Hematopoietic multipotent progenitor cell (in vitro differentiated cells): ENCODE results near the gene AGTR1. TPM values are rescaled to one million over a fixed set of nuclear protein-coding genes. Genes with fewer than 3 reads are reported as not detected.
"Not testable (repeated sequence)": the region's sequence is repeated elsewhere in the genome, so short reads cannot be mapped to it uniquely, and the experiment has no call there.

Experiments used
- DNase-seq, 3 donors: peaks; one replicate each; pipeline ENCODE4 v3.0.0-alpha.2; 2011 to 2015; ENCODE audit warnings: low read depth in 2 of 3, low spot score in 2 of 3
- total RNA-seq: library from RNA; depleted of rRNA; stranded (reverse); fragments of >200 nt; gene quantifications from one replicate; pipeline ENCODE4 v1.2.3, GENCODE V29; 2012

The AGTR1 gene
- total RNA-seq, 1 donor: not detected

GRCh38 chr3:148717885-148718561 is 20.3 kb downstream of the AGTR1 start:
- no peak for DNase-seq

DNA sequence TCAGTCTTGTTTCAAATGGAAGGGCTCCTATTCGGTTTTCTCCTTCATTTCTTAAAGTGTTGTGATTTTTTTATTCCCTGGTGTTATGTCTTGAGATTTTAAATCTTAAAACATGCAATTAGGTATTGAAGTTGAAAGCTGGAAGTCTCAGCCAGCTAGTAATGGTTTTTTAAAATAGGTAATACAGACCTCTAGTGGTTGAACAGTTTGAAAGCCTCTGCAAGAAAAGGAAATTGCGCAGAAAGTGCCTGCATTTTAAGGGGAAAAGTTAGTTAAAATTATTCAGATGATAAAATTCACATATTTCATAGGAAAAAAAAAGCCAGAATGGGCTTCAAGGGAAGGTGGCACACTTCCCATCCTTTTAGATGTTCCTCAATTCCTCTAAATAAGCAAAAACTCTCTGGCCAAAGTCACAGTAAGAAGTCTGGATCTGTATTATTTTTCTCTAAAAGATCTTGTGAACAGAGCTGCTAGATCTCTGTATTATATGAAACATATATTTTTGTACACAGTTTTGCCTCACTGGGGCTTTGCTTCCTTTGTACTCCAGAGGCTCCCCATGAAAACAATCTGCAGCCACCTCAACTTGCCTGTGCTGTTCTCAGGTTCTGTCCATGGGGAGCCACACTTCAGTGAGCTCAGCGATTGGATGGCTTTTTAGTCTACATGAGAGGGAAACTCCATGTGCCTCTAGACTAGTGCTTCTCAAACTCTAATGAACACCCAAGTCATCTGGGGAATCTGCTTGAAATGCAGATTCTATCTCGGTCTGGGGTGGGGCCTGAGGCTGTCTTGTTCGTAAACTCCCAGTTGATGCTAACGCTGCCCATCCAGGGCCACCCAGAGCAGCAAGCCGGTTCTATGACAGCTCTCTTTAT is 21.5 kb downstream of the AGTR1 start:
- no peak for DNase-seq

GRCh38 chr3:148720873-148721272 is 23.2 kb downstream of the AGTR1 start:
- no peak for DNase-seq

DNA sequence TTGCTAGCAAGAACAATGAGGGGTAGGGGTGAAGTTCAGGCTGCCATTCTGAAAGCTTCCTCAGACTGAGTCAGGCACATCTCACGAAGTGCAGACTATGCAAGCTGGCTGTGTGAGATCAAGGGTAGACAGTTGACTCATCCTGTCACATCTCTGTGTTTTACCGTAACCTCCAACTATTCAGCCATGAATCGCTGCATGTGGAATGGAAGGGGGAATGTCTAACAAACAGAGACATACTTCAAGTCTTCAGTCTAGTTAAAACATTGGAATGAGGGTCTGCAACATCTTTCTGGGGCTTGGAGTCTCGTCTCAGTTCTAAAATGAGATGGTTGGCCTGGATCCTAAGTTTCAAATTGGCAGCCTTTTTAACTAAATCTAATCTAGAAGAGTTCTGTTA is 25.9 kb downstream of the AGTR1 start:
- no peak for DNase-seq

- DNase-seq: peak in 2 of 3 donors; percentile 25 to 52
Observed at GRCh38 chr3:148727231-148727630, 29.5 kb downstream of the AGTR1 start.

GRCh38 chr3:148728753-148729152 is 31.1 kb downstream of the AGTR1 start:
- DNase-seq: no peak

GRCh38 chr3:148729476-148730055 is 31.9 kb downstream of the AGTR1 start:
- no peak for DNase-seq

DNA sequence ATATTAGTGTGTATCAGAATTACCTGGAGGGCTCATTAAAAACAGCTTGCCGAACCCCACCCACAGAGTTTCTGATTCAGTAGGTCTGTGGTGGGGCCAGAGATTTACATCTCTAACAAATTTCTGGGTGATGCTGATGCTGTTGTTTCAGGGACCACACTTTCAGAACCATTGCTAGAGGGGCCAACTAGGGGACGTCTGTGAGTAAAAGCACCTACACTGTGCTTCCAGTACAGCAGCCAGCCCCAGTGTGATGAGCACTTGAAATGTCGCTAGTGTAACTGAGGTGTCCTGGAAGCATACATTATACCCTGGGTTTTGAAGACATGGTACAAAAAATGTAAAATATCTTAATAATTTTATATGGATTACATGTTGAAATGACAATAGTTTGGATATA is 33.0 kb downstream of the AGTR1 start:
- DNase-seq: no peak

GRCh38 chr3:148735597-148735996 is 37.9 kb downstream of the AGTR1 start:
- DNase-seq: no peak

DNA sequence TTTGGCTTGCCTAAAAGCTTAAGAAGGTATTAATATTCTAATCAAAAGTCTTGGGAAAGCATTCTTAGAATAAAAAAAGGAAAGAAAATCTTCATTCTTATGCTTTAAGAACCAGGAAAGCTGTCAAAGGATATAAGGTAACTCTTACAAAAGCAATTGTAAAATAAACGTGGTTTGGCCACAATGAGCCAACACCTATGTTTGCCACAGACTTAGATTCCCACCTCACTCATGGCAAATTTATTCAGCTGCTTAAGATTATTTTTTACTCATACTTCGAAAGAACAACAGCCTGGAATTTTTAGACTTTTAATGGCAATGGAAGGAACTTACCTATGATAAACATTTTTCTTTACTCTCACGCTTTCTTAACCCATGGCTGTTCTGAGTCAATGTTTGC is 38.4 kb downstream of the AGTR1 start:
- DNase-seq: no peak

DNA sequence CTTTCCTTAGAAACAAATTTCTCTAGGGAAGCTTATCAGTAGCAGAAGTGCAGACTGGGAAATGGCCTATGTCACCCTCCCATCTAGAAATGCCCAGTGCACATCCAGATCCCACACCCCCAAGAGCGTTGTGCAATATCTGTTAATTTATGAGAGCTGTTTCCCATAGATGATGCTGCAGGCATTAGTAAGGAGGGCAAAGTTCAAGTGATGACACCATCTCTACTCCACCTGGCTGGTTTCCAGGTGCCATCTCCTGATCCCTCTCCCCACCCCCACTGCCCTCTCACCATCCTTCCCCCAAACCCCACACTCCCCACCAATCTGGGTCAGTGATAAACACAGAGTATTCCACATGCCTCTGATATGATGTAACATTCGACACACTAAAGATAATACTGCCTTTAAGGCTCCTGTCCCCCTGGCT is 39.4 kb downstream of the AGTR1 start:
- no peak for DNase-seq

DNA sequence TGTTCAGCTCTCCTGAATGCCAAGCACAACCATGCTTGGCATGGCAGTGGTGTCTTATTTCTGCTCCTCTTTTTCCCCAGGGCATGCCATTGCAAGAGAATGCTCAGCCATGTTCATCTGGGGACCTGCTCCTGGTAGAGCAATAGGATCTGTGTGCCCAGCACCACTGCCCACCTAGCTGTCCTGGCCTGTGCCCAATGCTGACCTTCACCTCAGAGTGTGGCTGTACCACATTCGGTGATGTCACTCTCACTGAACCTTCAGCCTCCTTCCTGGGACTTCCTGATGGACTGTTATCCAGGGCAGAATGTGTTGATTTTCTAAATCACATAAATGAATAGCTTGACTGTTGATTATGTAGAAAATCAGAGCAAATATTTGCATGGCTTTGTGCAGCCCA is 42.0 kb downstream of the AGTR1 start:
- no peak for DNase-seq

GRCh38 chr3:148740291-148740690 is 42.6 kb downstream of the AGTR1 start:
- DNase-seq: no peak

GRCh38 chr3:148741219-148741618 is 43.5 kb downstream of the AGTR1 start:
- DNase-seq: no peak

GRCh38 chr3:148742118-148742517 is 44.4 kb downstream of the AGTR1 start:
- no peak for DNase-seq

- no peak for DNase-seq
Observed at GRCh38 chr3:148746053-148746452, 48.4 kb downstream of the AGTR1 start.

DNA sequence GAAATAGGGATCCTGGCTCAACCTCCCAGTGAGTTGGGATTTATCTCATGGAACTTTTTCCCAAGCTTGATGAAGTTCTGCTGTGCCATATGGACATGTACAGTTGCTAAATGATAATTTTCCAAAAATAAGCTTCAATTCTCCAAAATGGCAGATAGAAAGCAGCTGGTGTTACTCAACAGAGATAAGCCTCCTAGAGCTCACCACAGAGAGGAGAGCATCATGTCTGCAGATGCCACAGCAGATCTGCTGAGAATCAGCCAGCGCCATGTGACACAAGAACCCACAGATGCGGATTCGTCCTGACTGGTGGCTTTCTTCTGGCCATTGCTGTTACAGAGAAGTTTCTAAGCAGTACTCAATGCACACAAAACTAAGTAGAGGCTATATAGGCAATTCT is 50.6 kb downstream of the AGTR1 start:
- DNase-seq: peak in 1 of 3 donors; percentile 40

GRCh38 chr3:148750296-148750695 is 52.6 kb downstream of the AGTR1 start:
- DNase-seq: no peak

- no peak for DNase-seq
Observed at GRCh38 chr3:148751461-148751860, 53.8 kb downstream of the AGTR1 start.

GRCh38 chr3:148753385-148753784 is 55.7 kb downstream of the AGTR1 start:
- not testable (repeated sequence) for DNase-seq

DNA sequence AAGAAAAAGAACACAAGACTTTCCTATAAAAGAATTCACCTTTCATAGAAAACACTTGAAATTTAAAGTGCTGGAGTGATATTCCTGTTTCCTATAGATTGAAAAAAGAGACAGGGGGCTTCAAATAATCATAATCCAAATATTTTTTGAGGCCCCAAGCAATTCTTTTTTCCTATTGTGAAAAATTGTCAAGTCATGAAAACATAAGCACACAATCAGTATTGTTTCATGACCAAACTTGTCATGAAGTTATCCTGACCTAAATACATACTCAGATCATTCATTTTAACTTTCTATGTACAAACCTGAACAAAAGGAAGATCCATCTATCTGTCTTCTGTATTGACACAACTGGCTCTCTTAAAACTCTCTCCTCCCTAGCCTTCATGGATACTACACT is 57.9 kb downstream of the AGTR1 start:
- no peak for DNase-seq

DNA sequence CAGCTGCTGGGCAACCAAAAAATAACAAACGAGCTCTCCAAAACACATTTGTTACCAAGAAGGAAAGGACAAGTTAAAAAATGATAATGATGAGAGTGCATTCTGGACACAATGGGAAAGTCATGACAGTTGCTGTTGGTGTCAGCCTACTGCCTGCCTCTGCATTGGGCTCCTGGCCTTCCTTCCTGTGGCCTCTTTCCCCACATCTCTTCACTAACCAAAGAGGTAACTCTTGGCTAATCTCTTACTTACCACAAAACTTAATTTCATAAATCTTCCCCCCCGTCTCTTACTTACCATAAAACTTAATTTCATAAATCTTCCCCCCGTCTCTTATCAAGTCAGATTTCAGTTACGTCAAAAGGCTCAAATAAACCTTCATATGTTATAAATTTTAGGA is 58.6 kb downstream of the AGTR1 start:
- DNase-seq: no peak
